ENCODE measurements around the gene TAC4. TPM values are rescaled to one million over a fixed set of nuclear protein-coding genes. Genes with fewer than 3 reads are reported as not detected.

The TAC4 gene
- total and polyA plus RNA-seq, 5 donors = 0.47 to 1.1 (median 1.0) TPM; not detected in 2

DNA sequence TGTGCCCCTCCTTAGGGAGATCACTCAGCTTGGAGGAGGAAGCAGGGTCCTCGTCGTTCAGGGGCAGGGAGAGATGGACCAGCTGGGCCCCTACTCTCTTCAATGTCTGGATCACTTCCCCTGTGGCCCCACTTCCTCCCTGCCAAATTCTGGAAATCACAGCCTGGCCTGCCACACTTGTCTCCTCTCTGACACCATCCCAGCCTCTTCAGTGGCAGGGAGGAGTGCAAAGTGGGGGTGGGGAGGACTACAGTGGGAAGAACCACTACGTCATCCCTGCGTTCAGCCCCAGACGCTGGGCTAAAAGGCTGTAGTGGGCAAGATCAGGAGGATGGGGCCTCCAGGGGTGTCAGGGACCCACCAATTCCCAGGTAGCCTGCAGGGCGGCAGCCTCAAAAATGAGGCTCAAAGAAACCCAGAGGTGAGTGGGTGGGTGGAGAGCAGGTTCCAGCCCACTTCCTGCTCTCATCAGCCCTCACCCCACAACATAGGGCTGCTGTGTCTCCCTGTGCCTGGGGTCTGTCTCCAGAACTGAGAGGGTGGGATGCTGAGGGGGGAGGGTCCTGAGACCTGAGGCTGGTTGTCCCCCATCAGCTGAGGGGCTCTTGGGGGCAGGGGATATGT is 25.0 kb upstream of the TAC4 start:
- Histone ChIP-seq H3K4me1 (ENCODE audit: control insufficient read depth, insufficient read depth, low read length) (no peaks in the 10 kb centered on the region), H3K27ac (ENCODE audit: low read length) (no peak overlapping the region), H3K9me3 (ENCODE audit: control insufficient read depth, low read length) (no peaks in the 10 kb centered on the region), H3K4me3 (ENCODE audit: low read length) (no peak overlapping the region), H3K27me3 (ENCODE audit: control insufficient read depth, insufficient read depth) (no peaks in the 10 kb centered on the region)
- ATAC-seq = no peak
- intact Hi-C loops (cut with DNase I) = no loop called here
- WGBS = 62% methylated on average over 6 of the region's 6 CpGs
- peak in 1 of 3 donors; percentile 8 for DNase-seq

DNA sequence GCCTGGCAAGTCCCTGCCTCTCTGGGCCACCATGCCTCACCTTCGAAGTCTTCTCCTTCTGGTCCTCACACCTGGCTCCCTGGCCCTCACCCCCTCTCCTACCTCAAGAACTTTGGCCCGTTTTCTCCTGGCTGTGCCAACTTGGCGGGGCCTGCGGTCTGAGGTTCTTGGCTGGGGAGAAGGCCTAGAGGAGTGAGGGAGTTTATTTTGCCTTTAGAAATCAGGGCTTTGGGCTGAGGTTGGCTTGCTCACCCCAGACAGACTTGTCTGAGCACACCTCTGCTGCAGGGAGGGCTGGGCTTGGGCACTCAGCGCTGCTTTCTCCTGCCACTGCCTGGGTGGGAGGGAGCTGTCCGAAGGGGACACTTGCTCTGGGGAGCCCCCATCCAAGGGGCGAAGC is 23.3 kb upstream of the TAC4 start:
- no peak overlapping the region for H3K4me3 ChIP-seq (ENCODE audit: low read length)
- intact Hi-C loops (cut with DNase I) = no loop called here
- peak in 1 of 3 donors; percentile 25 for DNase-seq
- H3K4me1 ChIP-seq (ENCODE audit: control insufficient read depth, insufficient read depth, low read length) = no peaks in the 10 kb centered on the region
- H3K27ac ChIP-seq (ENCODE audit: low read length) = no peak overlapping the region
- no peak for ATAC-seq
- H3K9me3 ChIP-seq (ENCODE audit: control insufficient read depth, low read length) = no peaks in the 10 kb centered on the region
- 83% methylated on average over 7 of the region's 7 CpGs for WGBS
- H3K27me3 ChIP-seq (ENCODE audit: control insufficient read depth, insufficient read depth) = no peaks in the 10 kb centered on the region

DNA sequence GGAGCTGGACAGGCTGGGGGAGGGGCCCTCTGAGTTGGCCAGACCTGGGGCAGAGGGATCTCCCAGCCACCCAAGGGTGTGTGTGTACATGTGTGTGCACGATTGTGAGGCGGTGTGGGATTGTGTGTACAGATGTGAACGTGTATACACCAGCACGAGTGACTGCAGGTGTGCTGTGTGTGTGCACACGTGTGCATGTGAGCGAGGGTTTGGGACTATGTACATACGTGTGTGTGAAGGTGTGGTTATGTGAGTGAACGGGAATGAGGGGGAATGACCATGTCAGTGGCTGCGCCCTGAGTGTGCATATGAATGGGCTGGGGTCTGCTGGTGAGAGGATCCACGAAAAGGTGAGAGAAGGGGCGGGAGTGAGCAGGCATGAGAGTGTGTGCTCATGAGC is 22.4 kb upstream of the TAC4 start:
- intact Hi-C loops (cut with DNase I) = no loop called here
- 89% methylated on average over 11 of the region's 11 CpGs for WGBS
- no peaks in the 10 kb centered on the region for H3K27me3 ChIP-seq (ENCODE audit: control insufficient read depth, insufficient read depth)
- no peaks in the 10 kb centered on the region for H3K4me1 ChIP-seq (ENCODE audit: control insufficient read depth, insufficient read depth, low read length)
- no peak overlapping the region for H3K27ac ChIP-seq (ENCODE audit: low read length)
- H3K9me3 ChIP-seq (ENCODE audit: control insufficient read depth, low read length) = no peaks in the 10 kb centered on the region
- peak in 1 of 3 donors; percentile 15 for DNase-seq
- no peak for ATAC-seq
- H3K4me3 ChIP-seq (ENCODE audit: low read length) = no peak overlapping the region

DNA sequence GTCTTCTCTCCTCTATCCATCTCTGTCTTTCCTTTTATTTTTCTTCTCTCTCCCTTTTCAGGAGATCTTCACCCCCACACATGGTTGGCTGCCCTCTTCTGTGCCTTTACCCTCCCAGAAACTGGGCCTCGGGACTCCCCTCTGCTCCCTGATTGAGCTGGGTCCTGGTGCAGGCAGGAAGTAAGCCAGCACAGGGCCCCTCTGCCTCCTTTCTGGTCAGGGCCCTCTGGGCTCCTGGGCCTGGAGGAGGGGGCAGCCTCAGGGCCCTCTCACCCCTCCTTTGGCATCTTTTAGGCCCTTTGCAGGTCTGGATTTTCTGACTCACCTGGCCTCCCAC is 21.1 kb upstream of the TAC4 start:
- no peak overlapping the region for H3K27ac ChIP-seq (ENCODE audit: low read length)
- 19% methylated on average over 1 of the region's 1 CpG for WGBS
- no peaks in the 10 kb centered on the region for H3K4me1 ChIP-seq (ENCODE audit: control insufficient read depth, insufficient read depth, low read length)
- H3K4me3 ChIP-seq (ENCODE audit: low read length) = no peak overlapping the region
- intact Hi-C loops (cut with DNase I) = loop anchor here in 1 of 4 donors (10.0 kb wide), 1 partner anchor 216 kb away; no protein-coding TSS in a partner anchor
- H3K9me3 ChIP-seq (ENCODE audit: control insufficient read depth, low read length) = no peaks in the 10 kb centered on the region
- peak in 1 of 3 donors; percentile 16 for DNase-seq
- no peak for ATAC-seq
- no peaks in the 10 kb centered on the region for H3K27me3 ChIP-seq (ENCODE audit: control insufficient read depth, insufficient read depth)

DNA sequence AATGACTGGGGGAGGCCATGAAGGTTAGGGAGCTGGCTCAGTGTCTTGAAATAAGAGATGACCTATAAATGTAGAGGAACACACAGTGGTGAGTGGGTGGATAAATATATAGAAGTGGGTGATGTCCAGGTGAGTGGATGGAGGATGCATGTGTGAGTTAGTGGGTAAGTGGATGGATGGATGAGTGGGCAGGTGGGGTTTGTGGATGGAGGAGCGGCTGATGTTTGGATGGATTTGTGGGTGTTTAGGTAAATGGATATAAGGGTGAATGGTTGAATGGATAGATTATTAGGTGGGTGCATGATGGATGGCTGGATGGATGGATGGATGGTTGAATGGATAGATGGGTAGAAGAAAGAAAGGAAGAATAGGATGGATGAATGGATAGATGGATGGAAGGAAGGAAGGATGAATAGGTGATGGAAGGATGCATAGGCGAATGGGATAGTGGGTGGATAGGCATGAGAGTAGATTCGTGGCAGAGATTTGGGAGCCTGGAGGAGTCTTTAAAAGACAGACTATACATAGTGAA is 19.1 kb upstream of the TAC4 start:
- H3K9me3 ChIP-seq (ENCODE audit: control insufficient read depth, low read length) = no peaks in the 10 kb centered on the region
- ATAC-seq (no peak), DNase-seq (no peak)
- H3K4me3 ChIP-seq (ENCODE audit: low read length) = no peak overlapping the region
- no peaks in the 10 kb centered on the region for H3K27me3 ChIP-seq (ENCODE audit: control insufficient read depth, insufficient read depth)
- intact Hi-C loops (cut with DNase I) = loop anchor here in 1 of 4 donors (10.0 kb wide), 1 partner anchor 218 kb away; no protein-coding TSS in a partner anchor
- H3K27ac ChIP-seq (ENCODE audit: low read length) = no peak overlapping the region
- no peaks in the 10 kb centered on the region for H3K4me1 ChIP-seq (ENCODE audit: control insufficient read depth, insufficient read depth, low read length)
- WGBS = 80% methylated on average over 3 of the region's 3 CpGs

DNA sequence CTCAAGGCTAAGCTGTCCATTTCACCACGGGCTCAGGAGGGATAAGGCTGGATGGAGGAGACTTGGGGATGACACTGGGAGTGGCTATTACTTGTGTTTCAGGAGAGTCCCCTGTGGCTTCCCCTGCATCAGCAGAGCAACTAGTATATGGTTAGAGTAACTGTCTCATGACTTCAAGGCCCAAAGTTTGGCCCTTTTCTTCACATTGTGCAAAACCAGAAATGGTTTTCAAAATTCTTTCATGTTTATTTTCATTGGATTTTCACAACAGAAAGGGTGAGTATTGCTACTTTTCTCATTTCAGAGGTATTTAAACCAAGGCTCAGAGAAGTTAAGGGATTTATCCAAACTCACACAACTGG is 18.1 kb upstream of the TAC4 start:
- DNase-seq (no peak), ATAC-seq (no peak)
- intact Hi-C loops (cut with DNase I) = loop anchor here in 1 of 4 donors (10.0 kb wide), 1 partner anchor 219 kb away; no protein-coding TSS in a partner anchor
- Histone ChIP-seq H3K4me1 (ENCODE audit: control insufficient read depth, insufficient read depth, low read length) (no peaks in the 10 kb centered on the region), H3K27me3 (ENCODE audit: control insufficient read depth, insufficient read depth) (no peaks in the 10 kb centered on the region), H3K27ac (ENCODE audit: low read length) (no peak overlapping the region), H3K9me3 (ENCODE audit: control insufficient read depth, low read length) (no peaks in the 10 kb centered on the region), H3K4me3 (ENCODE audit: low read length) (no peak overlapping the region)
- WGBS = 30% methylated on average over 1 of the region's 1 CpG

DNA sequence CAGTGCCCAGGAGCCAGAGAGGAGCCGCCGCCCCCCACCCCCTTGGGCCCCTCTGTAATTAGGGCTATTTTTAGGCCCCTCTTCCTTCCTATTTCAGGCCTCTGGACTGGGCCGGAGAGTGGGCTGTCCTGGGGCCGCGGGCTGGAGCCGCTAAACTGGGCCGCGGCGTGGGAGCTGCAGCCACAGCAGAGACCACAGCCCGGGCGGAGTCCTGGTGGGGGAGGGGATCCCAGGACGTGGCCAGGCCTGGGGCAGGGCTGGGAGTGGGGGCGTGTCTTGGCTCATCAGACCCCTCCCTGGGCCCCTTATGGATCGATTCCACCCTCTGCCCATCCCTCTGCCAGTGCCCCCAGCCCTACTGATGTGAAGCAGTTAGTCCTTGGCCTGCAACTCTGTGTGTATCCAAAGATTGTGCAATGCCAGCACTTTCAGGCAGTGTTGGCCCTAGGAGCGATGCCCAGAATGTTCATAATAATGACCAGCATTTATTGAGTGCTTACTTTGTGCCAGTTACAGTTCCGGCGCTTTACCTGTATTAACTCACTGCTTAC is 15.0 kb upstream of the TAC4 start:
- Histone ChIP-seq H3K4me3 (ENCODE audit: low read length) (no peak overlapping the region), H3K9me3 (ENCODE audit: control insufficient read depth, low read length) (no peaks in the 10 kb centered on the region), H3K27ac (ENCODE audit: low read length) (no peak overlapping the region), H3K4me1 (ENCODE audit: control insufficient read depth, insufficient read depth, low read length) (no peaks in the 10 kb centered on the region), H3K27me3 (ENCODE audit: control insufficient read depth, insufficient read depth) (no peaks in the 10 kb centered on the region)
- intact Hi-C loops (cut with DNase I) = loop anchor here in 2 of 4 donors (5.0 to 10.0 kb wide), 2 partner anchors 134 to 222 kb away; partner anchors contain the start of gene DLX3 (in 1 of the 2)
- ATAC-seq = no peak
- DNase-seq = no peak
- 27% methylated on average over 17 of the region's 17 CpGs for WGBS

DNA sequence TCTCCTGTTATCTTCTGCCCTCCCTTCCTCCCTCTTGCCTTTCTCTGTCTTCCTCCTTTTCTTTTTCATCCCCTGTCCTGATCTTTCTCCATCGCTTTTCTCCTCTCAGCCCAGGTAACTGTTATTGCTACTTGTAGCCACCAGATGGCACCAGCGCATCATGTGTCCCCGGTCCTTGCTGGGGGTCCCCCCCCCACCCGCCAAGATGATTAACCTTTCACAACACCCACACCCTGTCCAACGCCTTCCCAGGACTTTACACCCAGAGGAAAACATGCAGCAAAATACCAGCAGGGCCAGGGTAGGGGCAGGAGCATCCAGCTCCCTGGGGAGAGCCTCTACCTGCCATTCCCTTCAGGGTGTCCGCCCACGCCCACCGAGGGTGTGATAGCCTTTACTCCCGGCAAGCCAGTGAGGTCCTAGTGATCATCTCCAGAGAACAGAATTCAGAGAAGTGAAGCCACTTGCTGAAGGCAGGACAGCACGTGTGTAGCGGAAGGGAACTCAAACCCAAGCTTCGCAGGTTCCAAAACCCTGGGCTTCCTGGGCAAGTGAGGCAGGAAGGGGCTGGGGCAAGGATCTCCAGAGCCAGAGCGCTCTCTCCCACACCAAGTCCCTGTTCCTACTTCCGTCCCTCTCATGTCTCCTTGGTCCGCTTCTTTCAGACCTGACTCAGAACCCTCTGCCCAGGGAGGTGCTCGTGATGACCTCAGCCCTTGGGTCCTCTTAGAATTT is 13.4 kb upstream of the TAC4 start:
- Histone ChIP-seq H3K4me1 (ENCODE audit: control insufficient read depth, insufficient read depth, low read length) (no peaks in the 10 kb centered on the region), H3K27ac (ENCODE audit: low read length) (no peak overlapping the region), H3K9me3 (ENCODE audit: control insufficient read depth, low read length) (no peaks in the 10 kb centered on the region), H3K4me3 (ENCODE audit: low read length) (no peak overlapping the region), H3K27me3 (ENCODE audit: control insufficient read depth, insufficient read depth) (no peaks in the 10 kb centered on the region)
- ATAC-seq (peak in 1 of 2 donors; percentile 39), DNase-seq (peak; percentile 44 to 70 (median 68))
- intact Hi-C loops (cut with DNase I) = loop anchor here (2.0 to 10.0 kb wide), 4 partner anchors 135 to 223 kb away; partner anchors contain the start of gene DLX3 (in 1 of the 4)
- 38% methylated on average over 16 of the region's 16 CpGs for WGBS

DNA sequence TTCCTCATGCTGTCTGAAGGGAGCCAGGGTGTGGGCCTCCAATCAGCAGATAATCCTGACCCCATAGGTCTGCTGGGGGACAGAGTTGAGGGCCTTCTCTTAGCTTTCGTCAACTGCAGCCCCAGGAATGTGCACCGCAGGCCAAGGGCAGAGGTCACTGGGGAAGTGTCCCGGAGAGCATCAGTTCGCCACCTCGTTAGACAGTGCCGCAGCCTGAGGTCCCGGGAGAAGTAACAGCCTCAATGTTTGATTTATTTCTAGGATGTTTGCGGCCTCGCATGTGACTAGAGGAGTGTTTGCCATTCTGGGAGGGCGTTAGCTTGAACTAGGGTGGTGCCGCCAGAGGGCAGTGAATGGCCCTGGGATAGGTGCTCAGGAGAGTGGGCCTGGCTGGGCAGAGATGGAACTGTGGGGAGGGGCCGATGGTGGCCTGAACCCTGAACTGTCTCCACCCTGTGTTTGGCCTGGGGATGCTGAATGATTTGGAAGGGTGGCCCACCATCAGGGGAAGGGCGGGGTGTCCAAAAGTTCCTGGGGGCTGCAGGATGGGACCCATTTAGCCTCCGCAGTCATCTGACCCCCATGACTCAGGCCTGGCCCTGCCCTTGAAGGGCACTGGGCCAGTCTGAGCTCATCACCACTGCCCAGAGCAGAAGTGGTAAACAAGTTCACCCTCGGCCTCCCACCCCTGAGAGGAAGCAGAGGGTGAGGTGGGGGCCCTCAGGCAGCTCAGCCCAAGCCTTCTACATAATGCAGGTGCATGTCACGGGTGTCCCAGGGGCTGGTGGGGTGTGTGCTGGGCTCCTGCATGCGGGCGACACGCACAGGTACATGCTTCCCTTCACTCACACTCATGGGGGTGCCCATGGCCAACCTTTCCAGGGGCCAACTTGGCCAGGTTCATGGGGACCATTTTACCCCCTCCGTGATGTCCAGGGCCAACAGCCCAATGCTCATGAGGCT is 12.4 kb upstream of the TAC4 start:
- no peaks in the 10 kb centered on the region for H3K9me3 ChIP-seq (ENCODE audit: control insufficient read depth, low read length)
- no peak overlapping the region for H3K27ac ChIP-seq (ENCODE audit: low read length)
- H3K4me3 ChIP-seq (ENCODE audit: low read length) = no peak overlapping the region
- no peaks in the 10 kb centered on the region for H3K27me3 ChIP-seq (ENCODE audit: control insufficient read depth, insufficient read depth)
- WGBS = 71% methylated on average over 20 of the region's 20 CpGs
- no peak for DNase-seq
- intact Hi-C loops (cut with DNase I) = loop anchor here (2.0 to 10.0 kb wide), 7 partner anchors 137 to 295 kb away; partner anchors contain the start of genes DLX3 (in 1 of the 4) and SLC35B1 (in 1 of the 4)
- ATAC-seq = peak; percentile 10 to 27
- H3K4me1 ChIP-seq (ENCODE audit: control insufficient read depth, insufficient read depth, low read length) = no peaks in the 10 kb centered on the region

DNA sequence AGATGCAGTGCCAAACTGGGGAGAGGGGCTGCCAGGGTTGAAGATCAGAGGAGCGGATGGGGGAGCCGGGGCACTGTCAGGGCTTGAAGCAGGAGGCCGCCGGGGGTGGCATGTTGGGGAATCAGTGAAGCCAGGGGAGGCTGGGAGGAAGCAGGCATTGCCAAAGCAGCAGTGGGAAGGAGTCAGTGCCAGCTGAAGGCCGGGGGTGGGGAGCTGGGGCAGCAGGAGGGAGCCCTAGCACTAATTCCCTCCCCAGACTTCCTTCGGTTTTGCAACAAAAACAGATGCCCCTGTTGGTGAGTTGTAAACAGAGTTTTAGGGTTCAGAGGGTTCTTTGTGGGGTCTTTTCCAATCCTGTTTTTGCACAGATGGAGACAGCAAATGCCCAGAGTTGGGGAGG is 10.9 kb upstream of the TAC4 start:
- intact Hi-C loops (cut with DNase I) = loop anchor here in 2 of 4 donors (10.0 kb wide), 3 partner anchors 144 to 294 kb away; partner anchors contain the start of gene SLC35B1 (in 1 of the 2)
- 56% methylated on average over 6 of the region's 6 CpGs for WGBS
- no peak for ATAC-seq

More for the DNA sequence above, 10.9 kb upstream of the TAC4 start:
- no peak overlapping the region for H3K4me3 ChIP-seq (ENCODE audit: low read length)
- no peak overlapping the region for H3K27ac ChIP-seq (ENCODE audit: low read length)
- no peaks in the 10 kb centered on the region for H3K27me3 ChIP-seq (ENCODE audit: control insufficient read depth, insufficient read depth)
- no peaks in the 10 kb centered on the region for H3K4me1 ChIP-seq (ENCODE audit: control insufficient read depth, insufficient read depth, low read length)
- no peaks in the 10 kb centered on the region for H3K9me3 ChIP-seq (ENCODE audit: control insufficient read depth, low read length)
- peak in 1 of 3 donors; percentile 49 for DNase-seq
